ENCODE measurements around the gene POC1B.

The POC1B gene

GRCh38 chr12:89414851-89415250 lies 111.0 kb downstream of the POC1B start:
- no peak for DNase-seq

GRCh38 chr12:89414322-89414721 lies 111.5 kb downstream of the POC1B start:
- no peak for DNase-seq

- no peak for DNase-seq
Measured at GRCh38 chr12:89413234-89413633, 112.6 kb downstream of the POC1B start.

- no peak for DNase-seq
Measured at GRCh38 chr12:89412665-89413064, 113.2 kb downstream of the POC1B start.

GRCh38 chr12:89411846-89412245 lies 114.0 kb downstream of the POC1B start:
- no peak for DNase-seq

- no peak for DNase-seq
Measured at GRCh38 chr12:89411234-89411633, 114.6 kb downstream of the POC1B start.

- DNase-seq, result no peak
Measured at GRCh38 chr12:89405626-89406345, 120.1 kb downstream of the POC1B start.

GRCh38 chr12:89401433-89402058 lies 124.3 kb downstream of the POC1B start:
- no peak for DNase-seq

- no peak for DNase-seq
Measured at GRCh38 chr12:89400415-89400814, 125.4 kb downstream of the POC1B start.

GRCh38 chr12:89395712-89396111 lies 130.1 kb downstream of the POC1B start:
- DNase-seq, result no peak

- DNase-seq, result no peak
Measured at GRCh38 chr12:89393551-89394121, 132.2 kb downstream of the POC1B start.

GRCh38 chr12:89392391-89392790 lies 133.5 kb downstream of the POC1B start:
- DNase-seq, result no peak

GRCh38 chr12:89391726-89392336 lies 134.0 kb downstream of the POC1B start:
- DNase-seq, result no peak

- no peak for DNase-seq
Measured at GRCh38 chr12:89390802-89391673, 134.8 kb downstream of the POC1B start.

GRCh38 chr12:89389755-89390661 lies 135.8 kb downstream of the POC1B start:
- no peak for DNase-seq

- no peak for DNase-seq
Measured at GRCh38 chr12:89386138-89386537, 139.7 kb downstream of the POC1B start.

- no peak for DNase-seq
Measured at GRCh38 chr12:89384807-89385206, 141.0 kb downstream of the POC1B start.

GRCh38 chr12:89384050-89384758 lies 141.6 kb downstream of the POC1B start:
- DNase-seq, result no peak

GRCh38 chr12:89383235-89384049 lies 142.4 kb downstream of the POC1B start:
- no peak for DNase-seq

GRCh38 chr12:89382328-89382727 lies 143.5 kb downstream of the POC1B start:
- DNase-seq, result no peak
